Kidney (tissue), 14 donors: ENCODE measurements around the gene SNTB2. TPM values are rescaled to one million over a fixed set of nuclear protein-coding genes. Genes with fewer than 3 reads are reported as not detected.

ENCODE experiments used
- DNase-seq, 5 donors: peaks; one replicate each; pipeline ENCODE4 v3.0.0-alpha.2; 2013 to 2020
- FAIRE-seq: peaks from 2 replicates; lab custom pipeline; 2012; peaks lifted over from hg19 to GRCh38; lab: Jason Lieb, UNC
- H3K27ac ChIP-seq, 2 donors: one replicate each; pipeline ENCODE4 v1.7.0; 2013; ENCODE audit warnings: low read depth in 2 of 2, low read length in 2 of 2, inconsistent platforms in 1 of 2
- H3K27me3 ChIP-seq: one replicate; pipeline ENCODE4 v1.7.1; 2013; ENCODE audit warnings: low read length, inconsistent platforms; ENCODE audit not compliant: control insufficient read depth, insufficient read depth
- H3K36me3 ChIP-seq, 3 donors: one replicate each; pipeline versions ENCODE4 v1.7.0 to v1.7.1; 2013; ENCODE audit warnings: low read length in 3 of 3, control low read depth in 1 of 3, inconsistent platforms in 1 of 3; ENCODE audit not compliant: insufficient read depth in 3 of 3, control insufficient read depth in 2 of 3
- H3K4me1 ChIP-seq, 3 donors: one replicate each; pipeline versions ENCODE4 v1.7.0 to v1.7.1; 2013; ENCODE audit warnings: low read length in 3 of 3, inconsistent platforms in 1 of 3, low read depth in 1 of 3; ENCODE audit not compliant: control insufficient read depth in 2 of 3, insufficient read depth in 2 of 3
- H3K4me3 ChIP-seq, 3 donors: one replicate each; pipeline versions ENCODE4 v1.7.0 to v1.8.1; 2013; ENCODE audit warnings: low read length in 3 of 3, control low read depth in 1 of 3, inconsistent platforms in 1 of 3
- H3K9ac ChIP-seq, 3 donors: one replicate each; pipeline versions ENCODE4 v1.7.0 to v1.7.1; 2013; ENCODE audit warnings: low read length in 3 of 3, control low read depth in 1 of 3, inconsistent platforms in 1 of 3
- H3K9me3 ChIP-seq, 3 donors: one replicate each; pipeline versions ENCODE4 v1.7.0 to v1.7.1; 2013; ENCODE audit warnings: low read length in 3 of 3, control low read depth in 1 of 3, inconsistent platforms in 1 of 3; ENCODE audit not compliant: control insufficient read depth in 2 of 3, insufficient read depth in 1 of 3
- intact Hi-C: fragments of 100-400 bp; cut with DNase I; formaldehyde crosslinking; loops from one replicate; pipeline ENCODE4 v1.11.1; 2022
- polyA plus RNA-seq: library from polyadenylated mRNA; stranded (reverse); fragments of 350-450 nt; fragmentation: Illumina TruSeq; extraction: RNeasy Lipid Tissue Mini Kit (QIAGEN cat#74804); gene quantifications from one replicate; pipeline ENCODE4 v1.2.3, GENCODE V29; 2014; ENCODE audit warnings: low read depth, low replicate concordance; ENCODE audit not compliant: insufficient read depth
- total RNA-seq: library from RNA; stranded (reverse); fragmentation: NEBNext Ultra II Directional; extraction: Animal tissue kit (Norgen Biotek cat#: 25700); gene quantifications from one replicate; pipeline ENCODE4 v1.2.1, GENCODE V29; 2021
- TF ChIP-seq, protein P1 (sequence below): IDR thresholded peaks from 3 replicates; pipeline ENCODE4 v1.5.1; 2012; ENCODE audit warnings: mild to moderate bottlenecking, moderate library complexity, borderline replicate concordance; ENCODE audit not compliant: insufficient read depth; ENCODE audit errors: extremely low read depth
- donor health status: control.
- donor health status: control.
- donor health status: control.
- donor health status: control.
- donor health status: control.
- donor health status: DM: yes; HTN: yes; CAD: no.
- donor health status: Normal renal cell carcinoma (clear cell type).

SNTB2 gene
- total and polyA plus RNA-seq, 2 donors from 2014 or later = 4.8 to 45.1 TPM

DNA sequence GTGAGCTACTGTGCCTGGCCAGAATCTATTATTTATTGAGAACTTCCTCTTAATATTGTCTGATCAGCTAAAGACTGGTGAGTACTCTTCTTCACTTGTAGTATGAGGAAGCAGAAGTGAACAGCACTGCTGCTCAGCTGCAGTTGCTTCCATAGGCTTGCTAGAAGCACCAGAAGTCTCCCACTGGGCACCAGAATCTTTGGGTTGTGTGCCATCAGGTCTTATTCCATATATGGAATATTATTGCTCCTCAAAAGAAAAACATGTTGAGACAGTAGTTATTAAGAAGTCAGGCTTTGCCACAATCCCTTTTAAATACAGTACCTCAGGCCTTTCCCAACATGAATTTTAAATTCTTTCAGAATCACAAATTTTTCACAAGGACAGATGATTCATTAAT, 17.2 kb downstream of the SNTB2 start:
- FAIRE-seq (no peak), DNase-seq (no peak)
- Histone ChIP-seq H3K9ac (no peak overlapping the region), H3K4me3 (no peak overlapping the region), H3K27me3 (no peaks in the 10 kb centered on the region), H3K36me3 (no peaks in the 10 kb centered on the region), H3K4me1 (no peaks in the 10 kb centered on the region), H3K9me3 (no peaks in the 10 kb centered on the region), H3K27ac (no peak overlapping the region)
- TF ChIP-seq, protein P1, sequence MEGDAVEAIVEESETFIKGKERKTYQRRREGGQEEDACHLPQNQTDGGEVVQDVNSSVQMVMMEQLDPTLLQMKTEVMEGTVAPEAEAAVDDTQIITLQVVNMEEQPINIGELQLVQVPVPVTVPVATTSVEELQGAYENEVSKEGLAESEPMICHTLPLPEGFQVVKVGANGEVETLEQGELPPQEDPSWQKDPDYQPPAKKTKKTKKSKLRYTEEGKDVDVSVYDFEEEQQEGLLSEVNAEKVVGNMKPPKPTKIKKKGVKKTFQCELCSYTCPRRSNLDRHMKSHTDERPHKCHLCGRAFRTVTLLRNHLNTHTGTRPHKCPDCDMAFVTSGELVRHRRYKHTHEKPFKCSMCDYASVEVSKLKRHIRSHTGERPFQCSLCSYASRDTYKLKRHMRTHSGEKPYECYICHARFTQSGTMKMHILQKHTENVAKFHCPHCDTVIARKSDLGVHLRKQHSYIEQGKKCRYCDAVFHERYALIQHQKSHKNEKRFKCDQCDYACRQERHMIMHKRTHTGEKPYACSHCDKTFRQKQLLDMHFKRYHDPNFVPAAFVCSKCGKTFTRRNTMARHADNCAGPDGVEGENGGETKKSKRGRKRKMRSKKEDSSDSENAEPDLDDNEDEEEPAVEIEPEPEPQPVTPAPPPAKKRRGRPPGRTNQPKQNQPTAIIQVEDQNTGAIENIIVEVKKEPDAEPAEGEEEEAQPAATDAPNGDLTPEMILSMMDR = no peak
- intact Hi-C loops = no loop called here

DNA sequence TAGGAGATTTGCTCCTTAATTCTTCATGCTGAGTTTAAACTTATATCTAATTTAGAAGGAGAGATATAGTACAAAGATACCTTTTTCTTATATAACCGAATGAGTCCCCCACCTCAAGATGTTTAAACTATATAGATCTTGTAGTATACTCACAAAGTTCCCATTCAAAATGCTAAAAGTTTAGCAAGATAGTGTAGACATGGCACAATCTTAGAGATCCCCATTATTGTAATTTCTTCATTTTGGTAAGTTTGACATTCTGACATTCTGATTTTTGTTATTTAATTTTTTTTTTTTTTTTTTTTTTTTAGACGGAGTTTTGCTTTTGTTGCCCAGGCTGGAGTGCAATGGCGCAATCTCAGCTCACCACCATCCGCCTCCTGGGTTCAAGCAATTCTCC, 22.8 kb downstream of the SNTB2 start:
- Histone ChIP-seq H3K4me1 (no peaks in the 10 kb centered on the region), H3K9me3 (no peaks in the 10 kb centered on the region), H3K27me3 (no peaks in the 10 kb centered on the region), H3K36me3 (no peaks in the 10 kb centered on the region), H3K4me3 (no peak overlapping the region), H3K27ac (no peak overlapping the region), H3K9ac (no peak overlapping the region)
- DNase-seq (no peak), FAIRE-seq (no peak)
- intact Hi-C loops = no loop called here
- TF ChIP-seq, protein P1 = no peak

DNA sequence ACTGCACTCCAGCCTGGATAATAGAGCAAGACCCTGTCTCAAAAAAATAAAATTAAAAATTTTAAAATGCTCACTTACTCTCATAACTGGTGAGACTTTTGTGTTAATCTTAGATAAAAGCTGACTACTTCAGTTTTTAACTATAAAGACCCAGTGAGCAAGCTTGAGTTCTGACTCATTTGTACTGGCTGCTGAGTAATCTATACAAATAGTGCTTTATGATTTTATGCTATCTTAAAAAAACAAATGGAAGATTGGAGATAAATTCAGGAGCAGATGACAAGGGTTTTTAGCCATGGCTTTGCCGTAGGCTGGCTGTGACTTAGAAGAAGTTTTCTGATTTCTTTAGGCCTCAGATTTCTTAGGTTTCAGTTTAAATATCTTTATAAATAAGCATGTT, 30.5 kb downstream of the SNTB2 start:
- intact Hi-C loops = no loop called here
- Histone ChIP-seq H3K4me1 (peaks cover 0 to 5% (median 0%) of the 10 kb centered on the region in 3 donors), H3K9me3 (no peaks in the 10 kb centered on the region), H3K4me3 (no peak overlapping the region), H3K27me3 (no peaks in the 10 kb centered on the region), H3K27ac (no peak overlapping the region), H3K36me3 (peaks cover 0 to 3% (median 0%) of the 10 kb centered on the region in 3 donors), H3K9ac (no peak overlapping the region)
- TF ChIP-seq, protein P1 = no peak
- no peak for FAIRE-seq
- DNase-seq = no peak

DNA sequence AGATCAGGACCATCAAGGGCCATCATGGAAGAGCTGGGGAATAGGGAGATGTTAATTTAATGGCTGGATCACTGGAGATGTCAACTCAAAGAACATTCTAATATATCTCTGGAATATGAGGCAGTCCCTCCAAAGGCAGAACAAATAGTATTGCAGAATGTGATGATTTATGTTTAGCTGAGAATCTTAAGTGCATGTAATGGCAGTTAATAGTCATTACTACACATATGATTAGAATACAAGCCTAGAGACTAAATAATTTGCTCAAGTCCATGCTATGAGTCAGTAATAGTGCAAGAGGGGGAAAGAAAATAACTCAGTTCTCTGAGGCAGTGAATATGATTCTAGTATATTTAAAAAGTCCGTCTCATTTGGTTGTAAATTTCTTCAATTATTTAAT, 32.3 kb downstream of the SNTB2 start:
- Histone ChIP-seq H3K4me3 (no peak overlapping the region), H3K4me1 (peaks cover 0 to 5% (median 0%) of the 10 kb centered on the region in 3 donors), H3K27ac (no peak overlapping the region), H3K36me3 (peaks cover 0 to 3% (median 0%) of the 10 kb centered on the region in 3 donors), H3K27me3 (no peaks in the 10 kb centered on the region), H3K9me3 (no peaks in the 10 kb centered on the region), H3K9ac (no peak overlapping the region)
- intact Hi-C loops = no loop called here
- TF ChIP-seq, protein P1 = no peak
- DNase-seq = no peak
- no peak for FAIRE-seq
